GM10266 (cell line): ENCODE measurements around the gene TEKT4.
"Not testable (repeated sequence)": the region's sequence is repeated elsewhere in the genome, so short reads cannot be mapped to it uniquely, and the experiment has no call there.

ENCODE experiments used
- DNase-seq: peaks from one replicate; pipeline ENCODE4 v3.0.0; 2012; ENCODE audit errors: extremely low spot score
- TF ChIP-seq, protein P1 (sequence below): IDR thresholded peaks from 2 replicates; pipeline ENCODE4 v1.5.1; 2012; ENCODE audit warnings: mild to moderate bottlenecking, low read depth; ENCODE audit not compliant: control insufficient read depth, insufficient read depth; ENCODE audit errors: missing control alignments

TEKT4 gene, protein sequence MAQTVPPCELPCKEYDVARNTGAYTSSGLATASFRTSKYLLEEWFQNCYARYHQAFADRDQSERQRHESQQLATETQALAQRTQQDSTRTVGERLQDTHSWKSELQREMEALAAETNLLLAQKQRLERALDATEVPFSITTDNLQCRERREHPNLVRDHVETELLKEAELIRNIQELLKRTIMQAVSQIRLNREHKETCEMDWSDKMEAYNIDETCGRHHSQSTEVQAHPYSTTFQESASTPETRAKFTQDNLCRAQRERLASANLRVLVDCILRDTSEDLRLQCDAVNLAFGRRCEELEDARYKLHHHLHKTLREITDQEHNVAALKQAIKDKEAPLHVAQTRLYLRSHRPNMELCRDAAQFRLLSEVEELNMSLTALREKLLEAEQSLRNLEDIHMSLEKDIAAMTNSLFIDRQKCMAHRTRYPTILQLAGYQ

DNA sequence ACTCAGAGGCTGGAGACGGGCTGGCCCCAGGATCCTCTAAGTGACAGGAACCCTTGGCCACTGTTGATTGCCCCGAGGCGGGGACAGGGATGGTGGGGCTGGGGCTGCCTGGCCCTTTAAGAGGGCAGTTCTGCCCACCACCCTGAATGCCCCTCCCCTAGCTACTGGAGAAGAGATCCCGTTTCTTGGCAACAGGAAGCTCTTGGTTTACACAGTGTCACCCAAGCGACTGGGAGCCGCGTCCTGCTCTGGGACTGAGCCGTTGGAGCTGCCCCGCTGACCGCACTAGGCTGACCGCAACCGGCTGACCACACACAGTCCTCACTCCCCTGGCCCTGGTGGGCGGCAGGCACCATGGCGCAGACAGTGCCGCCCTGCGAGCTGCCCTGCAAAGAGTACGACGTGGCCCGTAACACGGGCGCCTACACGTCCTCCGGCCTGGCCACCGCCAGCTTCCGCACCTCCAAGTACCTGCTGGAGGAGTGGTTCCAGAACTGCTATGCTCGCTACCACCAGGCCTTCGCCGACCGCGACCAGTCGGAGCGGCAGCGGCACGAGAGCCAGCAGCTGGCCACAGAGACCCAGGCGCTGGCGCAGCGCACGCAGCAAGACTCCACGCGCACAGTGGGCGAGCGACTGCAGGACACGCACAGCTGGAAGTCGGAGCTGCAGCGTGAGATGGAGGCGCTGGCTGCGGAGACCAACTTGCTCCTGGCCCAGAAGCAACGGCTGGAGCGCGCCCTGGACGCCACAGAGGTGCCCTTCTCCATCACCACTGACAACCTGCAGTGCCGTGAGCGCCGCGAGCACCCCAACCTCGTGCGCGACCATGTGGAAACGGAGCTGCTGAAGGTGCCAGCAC is at the start of gene TEKT4:
Gene TEKT4 (plus strand): TSS at position 205 of the 862 bp plus-strand sequence. CDS start 150 bp downstream, at position 355.
- TF ChIP-seq, protein P1, sequence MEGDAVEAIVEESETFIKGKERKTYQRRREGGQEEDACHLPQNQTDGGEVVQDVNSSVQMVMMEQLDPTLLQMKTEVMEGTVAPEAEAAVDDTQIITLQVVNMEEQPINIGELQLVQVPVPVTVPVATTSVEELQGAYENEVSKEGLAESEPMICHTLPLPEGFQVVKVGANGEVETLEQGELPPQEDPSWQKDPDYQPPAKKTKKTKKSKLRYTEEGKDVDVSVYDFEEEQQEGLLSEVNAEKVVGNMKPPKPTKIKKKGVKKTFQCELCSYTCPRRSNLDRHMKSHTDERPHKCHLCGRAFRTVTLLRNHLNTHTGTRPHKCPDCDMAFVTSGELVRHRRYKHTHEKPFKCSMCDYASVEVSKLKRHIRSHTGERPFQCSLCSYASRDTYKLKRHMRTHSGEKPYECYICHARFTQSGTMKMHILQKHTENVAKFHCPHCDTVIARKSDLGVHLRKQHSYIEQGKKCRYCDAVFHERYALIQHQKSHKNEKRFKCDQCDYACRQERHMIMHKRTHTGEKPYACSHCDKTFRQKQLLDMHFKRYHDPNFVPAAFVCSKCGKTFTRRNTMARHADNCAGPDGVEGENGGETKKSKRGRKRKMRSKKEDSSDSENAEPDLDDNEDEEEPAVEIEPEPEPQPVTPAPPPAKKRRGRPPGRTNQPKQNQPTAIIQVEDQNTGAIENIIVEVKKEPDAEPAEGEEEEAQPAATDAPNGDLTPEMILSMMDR: no peak
- DNase-seq: no peak

DNA sequence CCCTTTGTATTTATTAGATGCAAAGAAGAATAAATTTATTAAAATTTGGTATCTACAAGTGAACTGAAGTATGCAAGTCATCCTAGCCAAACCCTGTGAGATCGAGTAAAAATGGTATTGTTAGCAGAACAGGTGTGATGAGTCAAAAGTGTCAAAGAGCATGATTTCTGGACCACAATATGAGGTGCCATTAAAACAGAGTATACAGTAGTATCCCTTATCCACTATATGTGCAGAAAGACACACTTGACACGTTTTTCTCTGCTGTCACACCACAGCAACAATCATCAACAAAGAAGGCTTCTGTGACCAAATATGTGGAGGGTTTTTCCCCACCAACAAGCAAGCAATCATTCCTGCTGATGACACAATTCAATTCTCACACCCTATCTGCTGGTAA is 32.0 kb upstream of the TEKT4 start:
- DNase-seq: not testable (repeated sequence)

DNA sequence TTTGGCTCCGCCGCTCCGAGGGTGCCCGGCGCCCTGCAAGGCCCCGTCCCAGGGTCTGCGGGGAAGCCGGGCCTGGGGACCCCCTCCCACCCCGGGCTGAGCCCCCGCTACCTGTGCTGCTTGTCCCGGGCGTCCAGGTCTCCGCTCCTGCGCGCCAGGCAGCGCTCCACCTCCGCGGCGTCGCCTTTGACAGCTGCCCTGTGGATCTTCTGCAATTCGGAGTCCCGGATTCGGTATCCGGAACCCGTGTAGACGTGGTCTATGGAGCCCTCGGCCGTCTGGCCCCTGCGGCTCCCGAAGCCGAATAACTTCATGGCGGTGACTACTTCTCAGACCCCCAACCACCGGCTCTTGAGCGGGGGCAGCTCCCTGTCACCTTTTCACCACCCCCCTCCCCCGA is 14.4 kb upstream of the TEKT4 start:
- DNase-seq: not testable (repeated sequence)

DNA sequence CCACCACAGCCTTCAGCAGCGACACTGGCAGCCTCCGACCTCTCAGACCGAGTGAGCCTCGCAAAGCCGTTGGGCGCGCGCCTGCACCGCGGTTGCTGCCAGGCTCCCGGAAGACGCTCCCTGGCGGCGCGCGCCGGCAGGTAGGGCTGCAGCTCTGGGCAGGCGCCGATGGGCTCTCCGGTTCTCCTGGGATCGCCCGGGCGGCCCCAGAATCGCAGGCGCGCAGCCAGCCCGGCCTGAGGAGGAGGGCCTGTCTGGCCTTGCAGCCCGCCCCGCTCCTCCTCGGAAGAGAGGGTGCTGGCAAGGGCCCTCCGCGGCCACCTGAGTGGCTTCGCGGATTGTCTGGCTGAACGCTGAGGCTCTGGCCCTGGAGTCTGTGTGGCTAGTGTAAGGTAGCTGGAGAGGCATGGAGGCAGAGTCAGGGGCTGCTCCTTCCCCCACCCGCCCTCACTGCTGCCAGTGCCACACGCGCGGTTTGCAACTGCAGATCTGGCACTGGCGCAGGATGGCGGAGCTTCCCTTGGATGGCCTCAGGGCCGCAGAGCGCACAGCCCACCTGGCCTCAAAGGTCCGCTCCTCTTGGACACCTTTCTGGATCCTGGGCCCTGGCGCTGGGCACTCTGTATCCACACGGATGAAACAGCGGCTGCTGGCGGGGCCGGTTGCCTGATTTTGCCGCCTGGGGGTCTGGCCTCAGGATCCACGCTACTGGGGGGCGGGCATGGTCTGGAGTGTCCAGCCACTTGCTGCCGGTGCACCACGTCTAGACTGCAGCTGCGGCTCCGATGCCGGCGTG is 13.7 kb upstream of the TEKT4 start:
- DNase-seq: not testable (repeated sequence)

DNA sequence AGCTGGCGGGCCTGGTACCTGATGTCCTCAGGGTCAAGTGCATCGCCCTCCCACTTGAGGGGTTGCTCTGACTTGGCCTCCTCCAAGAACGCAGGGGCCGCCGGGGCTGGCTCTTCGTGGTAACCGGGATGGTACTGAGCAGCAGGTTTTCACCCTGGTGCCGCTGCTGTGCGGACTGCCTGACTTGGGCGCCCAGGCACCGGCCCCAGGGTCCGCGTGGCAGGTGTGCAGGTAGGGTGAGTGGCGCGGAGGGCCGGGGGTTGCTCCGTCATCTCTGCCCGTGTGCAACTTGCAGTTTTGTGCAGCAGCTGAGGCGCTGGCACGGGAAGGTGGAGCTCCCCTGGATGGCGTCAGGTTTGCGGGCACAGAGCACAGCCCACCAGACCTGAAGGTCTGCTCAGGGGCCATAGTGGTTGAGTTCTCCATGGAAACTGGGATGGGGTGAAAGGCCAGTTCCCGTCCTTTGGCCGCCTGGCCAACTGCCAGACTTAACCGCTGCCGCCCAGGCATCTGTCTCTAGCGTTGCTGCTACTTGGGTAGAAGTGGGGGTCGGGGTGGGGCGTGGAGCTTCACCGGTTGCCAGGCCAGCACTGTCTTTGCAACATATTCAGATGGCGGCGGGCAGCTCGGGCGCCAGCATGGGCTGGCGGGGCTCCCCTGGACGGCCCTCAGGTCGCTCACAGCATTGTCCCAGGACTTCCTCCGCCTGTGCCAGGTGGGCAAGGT is 12.9 kb upstream of the TEKT4 start:
- not testable (repeated sequence) for DNase-seq

GRCh38 chr2:94861308-94862152 is 9.7 kb upstream of the TEKT4 start:
- DNase-seq: no peak
- TF ChIP-seq, protein P1: no peak

- DNase-seq: not testable (repeated sequence)
These were observed 8.3 kb upstream of the TEKT4 start for GRCh38 chr2:94862903-94863302.

DNA sequence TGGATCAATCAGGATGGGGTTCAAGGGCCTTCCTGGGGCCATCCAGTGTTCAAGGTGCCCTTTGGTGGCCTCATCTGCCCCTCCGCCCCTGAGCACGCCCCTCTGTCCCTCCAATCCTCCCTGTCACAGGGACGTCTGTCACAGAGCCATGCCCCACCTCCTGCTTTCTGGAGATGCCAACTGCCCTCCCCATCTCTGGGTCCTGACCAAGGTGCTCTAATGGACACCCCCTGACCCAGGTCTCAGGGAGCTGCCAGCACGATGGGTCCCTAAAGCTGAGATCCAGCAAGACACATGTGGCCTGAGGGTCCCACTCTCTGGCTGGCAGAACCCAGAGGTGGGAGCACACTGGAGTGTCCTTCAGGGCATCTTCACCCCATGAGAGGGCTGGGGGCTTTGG is 2.1 kb upstream of the TEKT4 start:
- TF ChIP-seq, protein P1: no peak
- no peak for DNase-seq
